HFF-Myc (cell line): ENCODE measurements around the gene EPB41L4B.

Experiments
- DNase-seq: peaks from one replicate; pipeline ENCODE4 v3.0.0-alpha.2; 2011; ENCODE audit warnings: low read depth; ENCODE audit errors: extremely low read depth
- H3K4me3 ChIP-seq: replicated peaks from 2 replicates; pipeline ENCODE4 v1.5.1; 2011; ENCODE audit warnings: low read depth, mild to moderate bottlenecking, control low read depth, low read length
- CTCF ChIP-seq: IDR thresholded peaks from 2 replicates; pipeline ENCODE4 v1.5.1; 2012; ENCODE audit warnings: mild to moderate bottlenecking, low read depth, low read length, control low read depth; ENCODE audit errors: missing control alignments

The EPB41L4B gene

GRCh38 chr9:109267555-109267954, 53.3 kb downstream of the EPB41L4B start:
- DNase-seq = no peak
- no peak for TF ChIP-seq CTCF

GRCh38 chr9:109264877-109265587, 55.8 kb downstream of the EPB41L4B start:
- no peak for DNase-seq
- H3K4me3 ChIP-seq = no peak overlapping the region
- no peak for TF ChIP-seq CTCF

More at GRCh38 chr9:109267555-109267954, 53.3 kb downstream of the EPB41L4B start:
- H3K4me3 ChIP-seq = no peak overlapping the region

- H3K4me3 ChIP-seq = no peak overlapping the region
- no peak for DNase-seq
- TF ChIP-seq CTCF = no peak
Observed at GRCh38 chr9:109263358-109263757, 57.5 kb downstream of the EPB41L4B start.

GRCh38 chr9:109258481-109259302, 62.2 kb downstream of the EPB41L4B start:
- no peak for DNase-seq
- no peak overlapping the region for H3K4me3 ChIP-seq
- no peak for TF ChIP-seq CTCF

- DNase-seq = no peak
- no peak for TF ChIP-seq CTCF
- H3K4me3 ChIP-seq = no peak overlapping the region
Observed at GRCh38 chr9:109256336-109256735, 64.5 kb downstream of the EPB41L4B start.

GRCh38 chr9:109255394-109255793, 65.5 kb downstream of the EPB41L4B start:
- no peak for TF ChIP-seq CTCF
- DNase-seq = no peak

More at GRCh38 chr9:109255394-109255793, 65.5 kb downstream of the EPB41L4B start:
- no peak overlapping the region for H3K4me3 ChIP-seq
